Uterus (tissue), 2 donors: Measurements from ENCODE around the gene JAML.

Source experiments
- CTCF ChIP-seq, 4 experiments: fragments of 200-600 bp in 2 of 4; fragments of 450-650 bp in 2 of 4; sonication (generic) in 2 of 4; IDR thresholded peaks; one replicate each; pipeline ENCODE4 v1.5.1; 2016 to 2019; ENCODE audit warnings: antibody characterized with exemption in 4 of 4, mild to moderate bottlenecking in 2 of 4, moderate library complexity in 1 of 4
- POLR2A ChIP-seq, 2 donors: fragments of 450-650 bp; IDR thresholded peaks; one replicate each; pipeline ENCODE4 v1.6.1; 2016; ENCODE audit warnings: antibody characterized with exemption in 2 of 2, mild to moderate bottlenecking in 1 of 2, moderate library complexity in 1 of 2

DNA sequence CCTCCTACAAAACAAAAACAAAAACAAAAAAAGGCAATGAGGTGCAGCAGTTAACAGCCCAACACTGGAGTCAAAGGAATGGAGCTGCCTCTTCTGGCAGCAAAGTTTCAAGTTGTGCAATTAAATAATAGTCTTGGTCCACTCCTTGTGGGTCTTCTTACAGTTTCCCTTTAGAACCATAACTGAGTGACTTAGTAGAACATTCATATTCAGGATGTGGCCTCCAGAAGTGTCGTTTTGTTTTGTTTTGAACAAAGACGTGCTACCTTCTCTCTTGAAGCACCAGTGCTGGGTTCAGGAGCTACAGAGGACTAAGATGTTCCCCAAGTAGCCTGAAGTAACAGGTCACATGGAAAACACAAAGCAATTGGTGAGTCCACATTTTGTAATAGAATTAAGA is 2.0 kb upstream of the JAML start:
- TF ChIP-seq CTCF (IDR thresholded peaks at IDR 0.05) (no peak), POLR2A (IDR thresholded peaks at IDR 0.05) (no peak)
